ENCODE measurements around the gene MRGPRX3.
A peak's percentile ranks its signal among the peaks of the same experiment; 100 is the strongest.
"Not testable (repeated sequence)": the region's sequence is repeated elsewhere in the genome, so short reads cannot be mapped to it uniquely, and the experiment has no call there.

Gene MRGPRX3

GRCh38 chr11:18132341-18132740 lies at the start of gene MRGPRX3:
MRGPRX3 (plus strand) TSS chr11:18132571; CDS start chr11:18137203, 4,632 bp downstream.
- no peak for DNase-seq (ENCODE audit: low read depth in 2 of 2)

- DNase-seq (ENCODE audit: low read depth in 2 of 2) = no peak
Measured at GRCh38 chr11:18088366-18088765, 44.0 kb upstream of the MRGPRX3 start.

- DNase-seq (ENCODE audit: low read depth in 2 of 2) = no peak
Measured at GRCh38 chr11:18088966-18089365, 43.4 kb upstream of the MRGPRX3 start.

- DNase-seq (ENCODE audit: low read depth in 2 of 2) = no peak
Measured at GRCh38 chr11:18091731-18092130, 40.6 kb upstream of the MRGPRX3 start.

- no peak for DNase-seq (ENCODE audit: low read depth in 2 of 2)
Measured at GRCh38 chr11:18093959-18094358, 38.4 kb upstream of the MRGPRX3 start.

- no peak for DNase-seq (ENCODE audit: low read depth in 2 of 2)
Measured at GRCh38 chr11:18100926-18101656, 31.3 kb upstream of the MRGPRX3 start.

- DNase-seq (ENCODE audit: low read depth in 2 of 2) = no peak
Measured at GRCh38 chr11:18105086-18105801, 27.1 kb upstream of the MRGPRX3 start.

- peak; percentile 74 to 81 for DNase-seq (ENCODE audit: low read depth in 2 of 2)
Measured at GRCh38 chr11:18105802-18106574, 26.4 kb upstream of the MRGPRX3 start, which contains the start of gene SAAL1. SAAL1 (minus strand) TSS chr11:18106082; CDS start chr11:18106041, 41 bp downstream.

- DNase-seq (ENCODE audit: low read depth in 2 of 2) = no peak
Measured at GRCh38 chr11:18106688-18107087, 25.7 kb upstream of the MRGPRX3 start.

- no peak for DNase-seq (ENCODE audit: low read depth in 2 of 2)
Measured at GRCh38 chr11:18108254-18108653, 24.1 kb upstream of the MRGPRX3 start.

GRCh38 chr11:18111005-18111404 lies 21.4 kb upstream of the MRGPRX3 start:
- DNase-seq (ENCODE audit: low read depth in 2 of 2) = no peak

GRCh38 chr11:18115360-18116127 lies 16.8 kb upstream of the MRGPRX3 start:
- DNase-seq (ENCODE audit: low read depth in 2 of 2) = peak; percentile 18 to 41

- DNase-seq (ENCODE audit: low read depth in 2 of 2) = not testable (repeated sequence)
Measured at GRCh38 chr11:18121331-18121828, 11.0 kb upstream of the MRGPRX3 start.

GRCh38 chr11:18131115-18131514 lies 1.3 kb upstream of the MRGPRX3 start:
- DNase-seq (ENCODE audit: low read depth in 2 of 2) = not testable (repeated sequence)

GRCh38 chr11:18135308-18135707 lies 2.9 kb downstream of the MRGPRX3 start:
- DNase-seq (ENCODE audit: low read depth in 2 of 2) = no peak

- no peak for DNase-seq (ENCODE audit: low read depth in 2 of 2)
Measured at GRCh38 chr11:18137186-18137800, 4.9 kb downstream of the MRGPRX3 start.

- no peak for DNase-seq (ENCODE audit: low read depth in 2 of 2)
Measured at GRCh38 chr11:18140145-18140544, 7.8 kb downstream of the MRGPRX3 start.

- DNase-seq (ENCODE audit: low read depth in 2 of 2) = no peak
Measured at GRCh38 chr11:18144243-18144642, 11.9 kb downstream of the MRGPRX3 start.

- DNase-seq (ENCODE audit: low read depth in 2 of 2) = no peak
Measured at GRCh38 chr11:18145025-18145424, 12.7 kb downstream of the MRGPRX3 start.

GRCh38 chr11:18145837-18146236 lies 13.5 kb downstream of the MRGPRX3 start:
- DNase-seq (ENCODE audit: low read depth in 2 of 2) = no peak

GRCh38 chr11:18151581-18151980 lies 19.2 kb downstream of the MRGPRX3 start:
- no peak for DNase-seq (ENCODE audit: low read depth in 2 of 2)
